Measurements from ENCODE around the gene TMED10.
A peak's percentile ranks its signal among the peaks of the same experiment; 100 is the strongest.
"Not testable (repeated sequence)": the region's sequence is repeated elsewhere in the genome, so short reads cannot be mapped to it uniquely, and the experiment has no call there.

Gene TMED10

GRCh38 chr14:75156901-75157300, 19.5 kb downstream of the TMED10 start:
- no peak for DNase-seq

GRCh38 chr14:75156111-75156510, 20.3 kb downstream of the TMED10 start:
- no peak for DNase-seq

GRCh38 chr14:75155169-75155568, 21.2 kb downstream of the TMED10 start:
- DNase-seq: no peak

GRCh38 chr14:75153295-75153694, 23.1 kb downstream of the TMED10 start:
- no peak for DNase-seq

GRCh38 chr14:75151851-75152250, 24.6 kb downstream of the TMED10 start:
- no peak for DNase-seq

- not testable (repeated sequence) for DNase-seq
Measured at GRCh38 chr14:75150637-75151036, 25.8 kb downstream of the TMED10 start.

GRCh38 chr14:75150150-75150549, 26.3 kb downstream of the TMED10 start:
- DNase-seq: no peak

- DNase-seq: peak; percentile 87
Measured at GRCh38 chr14:75147423-75148071, 28.9 kb downstream of the TMED10 start.

- no peak for DNase-seq
Measured at GRCh38 chr14:75144944-75145343, 31.5 kb downstream of the TMED10 start.

- DNase-seq: no peak
Measured at GRCh38 chr14:75143761-75144527, 32.5 kb downstream of the TMED10 start.

GRCh38 chr14:75142494-75142893, 33.9 kb downstream of the TMED10 start:
- DNase-seq: no peak

GRCh38 chr14:75141967-75142366, 34.4 kb downstream of the TMED10 start:
- peak; percentile 40 for DNase-seq

GRCh38 chr14:75141062-75141461, 35.4 kb downstream of the TMED10 start:
- DNase-seq: no peak

GRCh38 chr14:75140620-75141019, 35.8 kb downstream of the TMED10 start:
- no peak for DNase-seq

- DNase-seq: no peak
Measured at GRCh38 chr14:75139185-75139584, 37.2 kb downstream of the TMED10 start.

GRCh38 chr14:75138492-75138891, 37.9 kb downstream of the TMED10 start:
- DNase-seq: no peak

- no peak for DNase-seq
Measured at GRCh38 chr14:75134644-75135043, 41.8 kb downstream of the TMED10 start.

GRCh38 chr14:75133597-75133996, 42.8 kb downstream of the TMED10 start:
- no peak for DNase-seq

GRCh38 chr14:75132382-75133086, 43.9 kb downstream of the TMED10 start:
- DNase-seq: peak; percentile 78

GRCh38 chr14:75128596-75128990, 47.8 kb downstream of the TMED10 start:
- DNase-seq: no peak

GRCh38 chr14:75127903-75128595, 48.4 kb downstream of the TMED10 start:
- no peak for DNase-seq

GRCh38 chr14:75127474-75127820, 49.0 kb downstream of the TMED10 start:
- not testable (repeated sequence) for DNase-seq

Measured in fibroblast of skin of scalp (primary cell).